AG04450 (cell line): ENCODE measurements around the gene PPP1R15A. TPM values are rescaled to one million over a fixed set of nuclear protein-coding genes. Genes with fewer than 3 reads are reported as not detected.

Experiments used
- CTCF ChIA-PET: fragments of 300-600, 350-600 bp; formaldehyde crosslinking; extraction: SDS; loops from one replicate; lab custom pipeline; 2022; ENCODE audit warnings: antibody characterized with exemption, inconsistent platforms; lab: Charles Lee
- POLR2A ChIA-PET: fragments of 350-600 bp; formaldehyde crosslinking; extraction: SDS; loops from one replicate; lab custom pipeline; 2021; ENCODE audit warnings: antibody characterized with exemption, inconsistent platforms; lab: Yijun Ruan, JAX
- DNase-seq: peaks from one replicate; pipeline ENCODE4 v3.0.0-alpha.2; 2011; ENCODE audit warnings: low read depth, low spot score
- H3K27ac ChIP-seq: one replicate; pipeline ENCODE4 v1.5.1; 2012; ENCODE audit warnings: low read depth, low read length, control low read depth
- H3K27me3 ChIP-seq: one replicate; pipeline ENCODE4 v1.6.0; 2012; ENCODE audit warnings: low read length; ENCODE audit not compliant: control insufficient read depth, insufficient read depth
- H3K4me3 ChIP-seq: 2 replicates; pipeline ENCODE4 v1.5.1; 2011; ENCODE audit warnings: mild to moderate bottlenecking, low read depth, low read length, control low read depth
- H3K9me3 ChIP-seq: 2 replicates; pipeline ENCODE4 v1.5.1; 2012; ENCODE audit warnings: low read length; ENCODE audit not compliant: control insufficient read depth, insufficient read depth
- CTCF ChIP-seq: IDR thresholded peaks from 2 replicates; pipeline ENCODE4 v1.5.1; 2011; ENCODE audit warnings: low read depth, low read length, control low read depth, inconsistent platforms
- polyA plus RNA-seq: library from polyadenylated mRNA; depleted of rRNA; stranded (reverse); fragments of >200 nt; gene quantifications from 2 replicates; pipeline ENCODE4 v1.2.3, GENCODE V29; 2011

PPP1R15A gene
- polyA plus RNA-seq, 1 experiment: 36.5 TPM

GRCh38 chr19:48854103-48854502 is 18.1 kb upstream of the PPP1R15A start:
- DNase-seq: no peak
- no peak overlapping the region for H3K4me3 ChIP-seq
- H3K27ac ChIP-seq: no peak overlapping the region
- H3K9me3 ChIP-seq: no peaks in the 10 kb centered on the region
- H3K27me3 ChIP-seq: no peaks in the 10 kb centered on the region
- ChIA-PET POLR2A (interaction anchor here (0.7 to 1.6 kb wide), 2 partner anchors 18 to 778 kb away, joined by 3 to 5 read pairs; no protein-coding TSS in a partner anchor), CTCF (interaction anchor here (0.6 to 2.8 kb wide), 3 partner anchors 11 to 27 kb away, joined by 5 to 17 read pairs (median 14); no protein-coding TSS in a partner anchor)
- TF ChIP-seq CTCF: no peak

- no peak overlapping the region for H3K27ac ChIP-seq
- no peaks in the 10 kb centered on the region for H3K27me3 ChIP-seq
- no peak overlapping the region for H3K4me3 ChIP-seq
- TF ChIP-seq CTCF: no peak
- H3K9me3 ChIP-seq: no peaks in the 10 kb centered on the region; the same call in 1 of the 2 replicates
- CTCF ChIA-PET: interaction anchor here (1.2 kb wide), 1 partner anchor 15 kb away, joined by 5 read pairs; no protein-coding TSS in a partner anchor
- POLR2A ChIA-PET: no interaction called here
- DNase-seq: no peak
These were observed 15.3 kb upstream of the PPP1R15A start for GRCh38 chr19:48856921-48857320.

- ChIA-PET POLR2A (no interaction called here), CTCF (interaction anchor here (1.1 kb wide), 1 partner anchor 17 kb away, joined by 3 read pairs; no protein-coding TSS in a partner anchor)
- H3K27ac ChIP-seq: no peak overlapping the region
- H3K27me3 ChIP-seq: no peaks in the 10 kb centered on the region
- no peak for TF ChIP-seq CTCF
- no peak for DNase-seq
- no peak overlapping the region for H3K4me3 ChIP-seq
- no peaks in the 10 kb centered on the region; the same call in 1 of the 2 replicates for H3K9me3 ChIP-seq
These were observed 13.1 kb upstream of the PPP1R15A start for GRCh38 chr19:48858984-48859710.

GRCh38 chr19:48859711-48860572 is 12.3 kb upstream of the PPP1R15A start:
- no peak for TF ChIP-seq CTCF
- no peaks in the 10 kb centered on the region for H3K27me3 ChIP-seq
- no peak overlapping the region for H3K4me3 ChIP-seq
- no peaks in the 10 kb centered on the region; the same call in 1 of the 2 replicates for H3K9me3 ChIP-seq
- no peak overlapping the region for H3K27ac ChIP-seq
- DNase-seq: no peak
- ChIA-PET CTCF (interaction anchor here (1.1 kb wide), 1 partner anchor 18 kb away, joined by 3 read pairs; no protein-coding TSS in a partner anchor), POLR2A (no interaction called here)
